SK-N-DZ (cell line): ENCODE results near the gene RNF183.
"Not testable (repeated sequence)": the region's sequence is repeated elsewhere in the genome, so short reads cannot be mapped to it uniquely, and the experiment has no call there.

Experiments used
- DNase-seq: peaks from one replicate; pipeline ENCODE4 v3.0.0-alpha.2; 2015; ENCODE audit warnings: low spot score

The RNF183 gene

DNA sequence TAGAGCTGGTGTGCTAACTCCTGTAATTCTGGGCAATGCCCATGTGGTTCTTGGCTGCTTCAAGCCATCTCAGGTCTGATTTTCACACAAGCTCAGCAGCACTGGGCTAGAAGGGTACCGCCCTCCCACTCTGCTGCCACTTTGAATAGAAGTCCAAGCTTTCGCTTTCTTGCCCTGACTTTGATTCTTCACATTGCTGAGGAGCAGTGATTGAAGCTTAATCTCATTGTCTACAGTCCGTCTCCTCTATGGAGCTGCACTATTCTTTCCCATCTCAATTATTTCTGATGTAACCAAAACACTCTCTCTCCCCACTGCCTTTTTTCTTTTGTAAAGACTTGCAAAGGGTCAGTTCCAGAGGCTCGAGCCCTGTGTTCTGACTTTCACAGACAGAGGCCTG lies 12.9 kb upstream of the RNF183 start:
- DNase-seq: no peak

DNA sequence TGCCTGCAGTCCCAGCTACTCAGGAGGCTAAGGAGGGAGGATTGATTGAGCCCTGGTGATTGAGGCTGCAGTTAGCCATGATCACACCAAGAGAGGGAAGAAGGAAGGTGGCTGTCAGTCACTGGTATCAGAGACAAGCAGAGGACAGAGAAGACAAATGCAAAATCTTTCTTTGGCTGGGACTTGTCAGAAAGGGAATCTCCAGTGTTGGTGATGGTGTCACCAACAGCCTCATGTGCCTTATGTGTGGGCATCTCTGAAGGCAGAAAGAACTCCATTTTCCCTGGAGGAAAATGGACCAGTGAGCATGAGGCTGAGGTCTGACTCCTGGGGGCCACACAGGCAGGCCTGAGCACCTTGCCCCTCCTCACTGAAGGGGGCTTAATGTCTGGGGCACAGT lies 12.1 kb upstream of the RNF183 start:
- DNase-seq: no peak

DNA sequence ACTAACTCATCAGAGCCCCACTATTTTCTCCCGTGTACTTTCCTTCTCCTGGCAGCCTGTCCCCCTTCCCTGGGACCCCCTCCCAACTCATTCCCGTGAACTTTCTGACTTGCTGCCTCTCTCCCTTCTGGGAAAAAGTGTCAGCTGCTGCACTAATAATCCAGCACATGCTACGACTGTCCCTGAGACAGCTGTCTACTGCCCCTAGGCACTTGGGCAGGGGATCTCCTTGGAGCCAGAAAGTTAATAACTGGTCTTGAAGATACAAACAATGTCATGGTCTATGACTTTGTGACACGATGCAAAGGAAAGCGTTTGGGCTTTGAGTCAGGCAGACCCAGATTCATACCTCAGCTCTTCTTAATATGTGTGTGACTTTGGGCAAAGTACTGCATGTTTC lies 10.1 kb upstream of the RNF183 start:
- no peak for DNase-seq

DNA sequence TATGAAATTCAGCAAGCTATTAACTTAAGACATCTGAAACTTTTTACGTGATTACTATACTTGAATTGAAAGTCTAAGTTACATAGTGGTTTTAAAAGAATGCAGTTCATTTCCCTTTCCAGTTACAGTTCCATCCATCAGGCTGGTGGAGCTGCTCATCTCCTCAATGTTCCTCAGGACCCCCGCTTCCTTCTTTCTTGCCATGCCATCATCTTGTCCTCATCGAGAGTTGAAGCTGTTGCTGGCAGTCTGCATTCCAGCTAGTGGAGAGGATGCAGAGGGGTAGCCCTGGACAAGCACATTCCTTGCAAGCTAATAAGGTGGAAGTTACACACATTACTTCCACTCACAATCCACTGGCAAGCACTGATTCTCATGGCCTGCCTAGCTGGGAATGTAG lies 8.8 kb upstream of the RNF183 start:
- no peak for DNase-seq

DNA sequence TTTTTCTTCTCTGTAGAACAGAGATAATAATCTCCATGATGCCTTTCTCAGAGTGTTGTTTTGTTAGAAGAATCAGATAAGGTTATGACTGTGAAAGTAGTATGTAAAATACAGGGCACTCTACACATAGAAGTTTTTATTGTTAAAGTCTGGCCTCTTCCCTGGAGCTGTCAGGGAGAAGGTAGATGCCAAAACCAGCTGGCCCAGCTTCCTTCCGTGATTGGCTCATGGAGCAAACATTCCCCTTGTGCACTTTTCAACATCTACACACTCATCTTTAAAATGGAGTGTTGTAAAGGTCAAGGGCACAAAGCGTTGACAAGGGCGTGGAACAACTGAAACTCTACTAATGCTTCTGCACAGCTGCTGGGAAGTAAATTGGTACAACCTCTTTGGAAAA lies 7.4 kb upstream of the RNF183 start:
- no peak for DNase-seq

DNA sequence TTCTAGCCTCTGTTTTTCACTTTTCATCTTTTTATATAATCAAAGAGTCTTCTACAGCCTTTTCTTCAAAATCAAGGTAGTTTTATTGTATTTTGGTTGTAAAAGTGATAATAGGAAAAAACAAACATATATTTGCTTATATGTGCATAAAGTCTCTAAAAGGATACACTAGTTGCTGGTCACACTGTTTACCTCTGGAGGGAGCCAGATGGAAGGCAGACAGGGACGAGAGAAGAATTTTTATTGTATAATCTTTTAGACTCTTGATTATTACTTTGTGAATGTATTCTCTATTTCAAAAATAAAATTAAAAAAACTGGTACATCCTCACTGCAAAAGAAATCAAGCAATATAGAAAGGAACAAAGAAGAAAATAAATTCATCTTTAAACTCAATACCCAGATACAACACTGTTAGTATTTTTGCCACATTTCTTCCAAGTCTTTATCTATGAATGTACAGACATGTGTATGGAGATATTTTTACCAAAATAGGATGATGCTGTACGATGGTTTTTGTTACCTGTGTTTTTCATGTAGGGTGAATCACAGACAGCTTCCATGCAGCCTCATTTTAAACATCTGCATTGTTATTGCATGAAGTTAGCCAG lies 6.1 kb upstream of the RNF183 start:
- peak; percentile 33 for DNase-seq

DNA sequence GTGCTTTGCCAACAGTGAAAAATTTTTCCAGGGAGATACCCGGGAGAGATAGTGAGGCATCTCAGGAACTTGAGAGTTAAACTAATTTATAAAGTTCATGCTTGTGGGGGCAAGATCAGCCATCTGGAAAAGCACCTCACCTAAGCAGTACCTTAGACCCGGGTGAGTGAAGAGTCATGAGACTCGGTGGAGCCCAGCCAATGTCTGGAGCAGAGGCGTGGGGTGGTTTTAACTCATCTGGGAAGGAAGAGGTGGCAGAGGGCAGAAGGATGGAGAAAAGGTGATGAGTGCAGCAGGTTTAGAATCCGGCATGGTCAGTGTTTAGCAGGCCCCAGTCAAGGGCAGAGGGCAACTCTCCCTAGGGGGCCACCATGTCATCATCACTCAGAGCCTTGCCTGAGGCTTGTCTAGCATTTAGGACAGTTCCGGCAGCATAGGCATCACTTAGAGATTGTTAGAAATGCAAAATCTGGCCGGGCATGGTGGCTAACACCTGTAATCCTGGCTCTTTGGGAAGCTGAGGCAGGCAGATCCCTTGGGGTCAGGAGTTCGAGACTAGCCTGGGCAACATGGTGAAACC lies 4.3 kb upstream of the RNF183 start:
- no peak for DNase-seq

DNA sequence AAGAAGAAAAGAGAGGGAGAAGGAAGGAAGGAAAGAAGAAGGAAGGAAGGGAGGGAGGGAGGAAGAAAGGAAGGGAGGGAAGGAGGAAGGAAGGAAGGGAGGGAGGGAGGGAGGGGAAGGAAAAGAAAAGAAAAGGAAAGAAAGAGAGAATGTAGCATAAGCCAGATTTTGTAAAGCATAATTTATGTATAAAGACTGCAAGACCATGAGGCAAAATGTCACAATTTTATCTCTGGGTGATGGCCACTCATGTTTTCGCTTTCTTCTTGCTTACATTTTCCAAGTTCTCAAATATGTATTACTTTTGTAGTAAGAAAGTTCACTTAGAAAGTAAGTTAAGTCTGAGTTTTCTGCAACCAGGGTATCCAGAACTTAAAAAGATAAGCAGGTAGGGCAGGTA lies 3.4 kb upstream of the RNF183 start:
- DNase-seq: no peak

DNA sequence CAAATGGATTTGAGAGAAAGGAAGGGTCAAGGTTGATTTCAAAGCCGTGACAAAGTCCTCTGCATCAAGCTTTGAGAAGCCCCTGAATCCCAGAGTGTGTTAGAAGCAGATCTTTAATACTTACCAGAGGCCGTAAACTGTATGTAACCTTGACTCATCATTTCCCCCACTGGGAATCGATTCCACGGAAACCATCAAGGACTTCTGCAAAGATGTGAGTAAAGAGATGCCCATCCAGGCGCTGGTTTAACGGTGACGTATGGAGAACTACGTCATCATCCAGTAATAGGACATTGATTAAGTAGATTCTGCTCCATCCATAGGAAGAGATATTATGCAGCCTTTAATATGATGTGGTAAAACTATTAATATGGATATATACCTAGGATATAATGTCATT lies 1.6 kb downstream of the RNF183 start:
- no peak for DNase-seq

DNA sequence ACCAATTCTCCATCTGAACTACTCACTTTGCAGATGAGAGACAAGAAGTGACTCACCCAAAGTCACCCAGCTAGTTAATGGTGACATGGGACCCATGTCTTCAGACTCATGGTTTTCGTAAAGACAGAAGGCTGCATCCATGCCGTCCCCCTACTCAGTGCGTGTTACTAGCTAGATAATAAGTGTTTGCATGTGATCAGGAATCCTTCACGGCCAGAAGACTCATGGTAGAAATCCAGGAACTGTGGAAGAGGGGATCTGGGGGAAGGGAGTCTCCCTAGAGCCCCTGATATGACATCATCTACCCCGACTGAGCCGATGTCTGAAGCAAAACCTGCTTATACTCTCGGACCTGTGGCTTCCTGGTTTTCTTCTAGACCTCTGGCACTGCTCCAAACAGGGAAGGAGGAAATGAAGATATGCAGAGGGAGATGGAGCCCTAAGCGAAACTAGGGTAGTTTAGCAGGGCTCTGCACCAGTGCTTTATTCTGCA lies 3.3 kb downstream of the RNF183 start:
- no peak for DNase-seq

DNA sequence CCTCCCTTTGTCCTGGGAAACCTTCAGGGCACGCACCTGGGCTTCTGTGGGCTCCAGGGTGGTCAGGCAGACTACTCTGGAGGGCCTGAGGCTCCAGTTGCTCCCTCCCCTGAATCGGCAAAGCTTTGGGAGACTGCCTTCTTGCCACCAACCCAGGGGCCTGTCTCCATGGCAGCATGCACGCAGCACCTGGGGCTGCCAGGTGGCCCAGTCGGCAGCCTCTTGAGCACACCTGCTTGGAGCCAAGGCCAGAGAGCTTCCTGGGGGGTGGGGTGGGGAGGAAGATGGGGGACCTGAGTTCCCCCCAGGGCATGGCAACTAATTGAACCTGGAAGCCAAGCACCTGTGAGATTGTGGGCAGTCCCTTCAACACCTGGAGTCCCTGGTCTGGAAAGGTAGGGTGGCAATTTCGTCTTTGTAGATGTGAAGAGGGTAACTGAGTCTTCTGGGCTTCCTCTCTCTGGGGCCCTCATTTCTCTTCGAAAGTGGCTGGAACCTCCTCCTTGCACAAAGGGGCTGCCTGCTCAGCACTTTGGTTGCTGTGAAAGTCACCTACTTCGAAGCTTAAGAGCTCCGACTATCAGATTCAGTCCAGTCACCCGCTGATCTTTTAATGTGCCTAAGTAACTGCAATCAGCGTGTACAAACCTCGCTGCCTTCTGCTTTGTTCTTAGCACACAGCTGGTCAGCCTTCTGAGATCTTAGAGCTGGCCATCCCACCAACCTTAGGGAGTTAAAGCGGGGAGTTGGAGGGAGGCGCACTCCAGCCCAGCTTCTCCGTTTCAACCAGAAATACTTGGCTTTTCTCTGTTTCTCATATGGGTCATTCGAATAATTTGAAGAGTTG lies 4.0 kb downstream of the RNF183 start:
- no peak for DNase-seq

DNA sequence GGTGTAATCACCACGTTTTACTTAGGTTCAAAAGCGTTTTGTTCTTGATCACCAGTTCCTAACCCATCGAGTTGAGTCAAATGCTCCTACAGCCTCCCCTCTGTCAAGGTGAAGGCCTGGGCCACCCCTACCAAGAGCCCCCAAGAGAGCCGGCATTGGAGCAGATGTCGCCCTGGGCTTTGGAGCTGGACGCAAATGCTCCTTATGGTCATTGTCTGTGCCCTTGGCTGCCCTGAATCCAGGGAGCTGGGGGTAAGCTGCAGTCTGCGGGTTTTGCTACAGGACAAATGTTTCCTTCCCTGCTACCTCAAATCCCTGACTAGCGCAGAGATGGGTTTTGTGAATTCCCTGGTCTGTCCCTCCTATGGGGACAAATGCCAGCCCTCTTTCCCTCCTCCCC lies 4.9 kb downstream of the RNF183 start:
- no peak for DNase-seq

DNA sequence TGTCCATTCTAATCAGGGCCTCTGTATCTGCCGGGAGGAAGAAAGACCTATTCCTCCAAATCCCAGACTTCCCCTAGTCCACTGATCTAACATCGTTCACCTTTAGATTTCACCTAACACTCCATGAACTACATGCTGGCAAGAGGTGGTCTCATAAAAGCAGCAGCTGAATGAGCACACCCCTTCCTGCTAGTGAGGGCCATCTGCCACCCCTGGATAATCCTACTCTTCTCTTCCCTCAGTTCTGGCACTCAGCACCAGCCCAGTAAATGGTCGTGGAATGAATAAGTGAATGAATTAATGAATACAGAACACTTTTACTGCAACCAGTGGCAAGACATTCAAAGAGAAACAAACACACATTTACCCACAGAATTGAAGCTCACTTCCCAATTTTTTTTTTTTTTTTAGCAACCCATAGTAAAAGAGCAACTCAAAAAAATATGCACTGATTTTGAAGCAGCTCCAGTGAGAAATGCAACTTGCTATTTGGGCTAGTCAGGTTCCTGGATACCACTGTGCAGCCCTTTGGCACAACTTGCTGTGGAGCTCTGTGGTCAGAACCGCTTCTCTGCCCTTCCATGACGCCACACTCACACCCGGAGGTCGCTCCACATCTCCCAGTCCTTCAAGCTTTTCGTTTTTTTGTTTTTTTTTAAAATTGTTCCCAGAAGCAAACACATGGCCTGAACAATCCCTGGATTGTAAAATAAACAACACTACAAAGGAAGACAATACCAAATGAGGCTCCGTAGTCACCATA lies 6.2 kb downstream of the RNF183 start:
- DNase-seq: no peak

DNA sequence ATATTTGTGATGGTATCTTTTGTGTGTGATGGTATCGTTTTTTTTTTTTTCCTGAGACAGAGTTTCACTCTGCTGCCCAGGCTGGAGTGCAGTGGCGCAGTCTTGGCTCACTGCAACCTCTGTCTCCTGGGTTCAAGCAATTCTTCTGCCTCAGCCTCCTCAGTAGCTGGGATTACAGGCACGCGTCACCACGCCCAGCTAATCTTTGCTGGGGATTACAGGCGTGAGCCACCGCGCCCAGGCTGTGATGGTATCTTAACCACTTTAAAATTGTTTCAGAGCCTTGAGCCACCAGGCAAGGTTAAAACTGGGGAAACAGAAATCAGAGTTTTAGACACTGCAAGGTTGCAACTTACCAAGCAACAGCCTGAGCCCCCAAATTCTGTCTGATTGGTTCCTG lies 6.9 kb downstream of the RNF183 start:
- not testable (repeated sequence) for DNase-seq

DNA sequence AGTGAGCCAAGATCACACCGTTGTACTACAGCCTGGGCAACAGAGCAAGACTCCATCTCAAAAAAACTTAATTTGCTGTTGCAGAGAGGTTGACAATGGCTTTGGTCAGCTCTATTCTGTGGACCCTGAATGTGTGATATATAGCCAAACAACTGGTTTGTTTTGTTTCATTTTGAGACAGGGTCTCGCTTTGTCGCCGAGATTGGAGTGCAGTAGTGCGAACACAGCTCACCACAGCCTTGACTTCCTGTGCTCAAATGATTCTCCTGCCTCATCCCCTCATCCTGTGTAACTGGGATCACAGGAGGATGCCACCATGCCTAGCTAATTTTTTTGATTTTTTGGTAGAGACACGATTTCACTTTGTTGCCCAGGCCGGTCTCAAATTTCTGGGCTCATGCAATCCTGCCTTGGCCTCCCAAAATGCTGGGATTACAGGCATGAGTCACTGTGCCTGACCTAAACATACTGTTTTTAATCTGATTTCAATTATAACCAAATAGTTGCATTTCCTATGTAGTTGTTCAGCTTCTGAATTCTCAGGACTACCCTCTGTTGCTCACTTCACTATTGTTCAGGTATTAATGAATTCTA lies 9.8 kb downstream of the RNF183 start:
- DNase-seq: no peak

DNA sequence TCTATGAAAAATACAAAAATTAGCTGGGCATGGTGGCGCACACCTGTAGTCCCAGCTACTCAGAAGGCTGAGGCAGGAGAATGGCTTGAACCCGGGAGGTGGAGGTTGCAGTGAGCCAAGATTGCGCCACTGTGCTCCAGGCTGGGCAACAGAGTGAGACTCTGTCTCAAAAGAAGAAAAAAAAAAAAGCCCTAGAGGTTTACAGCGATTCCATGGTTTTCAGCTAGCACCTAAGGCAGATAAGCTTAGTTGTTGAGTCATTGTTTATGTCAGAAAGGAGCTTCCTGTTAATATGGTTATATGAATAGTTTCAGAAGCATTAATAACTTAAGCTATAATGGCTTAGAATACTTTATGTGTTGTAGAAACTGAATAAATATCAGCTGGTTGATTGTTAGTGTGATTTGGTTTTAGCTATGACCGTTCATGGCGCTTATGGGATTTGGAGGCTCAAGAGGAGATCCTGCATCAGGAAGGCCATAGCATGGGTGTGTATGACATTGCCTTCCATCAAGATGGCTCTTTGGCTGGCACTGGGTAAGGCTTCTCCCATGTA lies 13.0 kb downstream of the RNF183 start:
- no peak for DNase-seq

DNA sequence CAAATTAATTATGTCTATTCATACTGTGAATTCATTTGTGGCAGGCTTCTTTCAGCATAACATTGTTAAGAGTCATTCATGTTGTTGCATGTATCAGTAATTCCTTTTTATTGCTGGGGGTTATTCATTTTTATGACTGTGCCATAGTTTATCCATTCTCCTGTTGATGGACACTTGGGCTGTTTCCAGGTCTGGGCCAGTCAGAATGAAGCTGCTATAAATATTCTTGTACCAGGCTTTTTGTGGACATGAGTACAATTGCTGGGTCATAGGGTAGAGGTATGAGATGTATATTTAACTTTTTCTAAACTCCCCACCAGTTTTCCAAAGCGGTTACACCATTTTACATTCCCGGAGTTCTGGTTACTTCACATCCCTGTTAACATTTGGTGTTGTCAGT lies 14.1 kb downstream of the RNF183 start:
- DNase-seq: no peak

DNA sequence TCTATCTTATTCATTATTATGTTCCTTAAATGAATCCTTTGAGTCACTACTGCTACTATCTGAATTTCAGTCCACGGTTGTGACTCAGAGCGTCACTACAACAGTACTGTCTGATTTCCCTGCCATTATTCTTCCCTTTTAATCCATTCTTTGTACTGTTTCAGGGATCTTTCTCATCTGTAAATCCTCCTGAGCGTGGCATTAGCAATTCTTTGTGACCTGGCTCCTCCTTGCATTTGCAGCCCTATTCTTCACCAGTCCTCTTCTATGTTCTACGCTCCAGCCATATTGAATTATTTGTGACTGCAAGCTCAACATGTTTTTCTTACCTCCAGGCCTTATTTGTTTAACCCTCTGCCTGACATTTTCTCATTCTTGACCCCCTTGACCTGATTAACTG lies 21.8 kb downstream of the RNF183 start:
- no peak for DNase-seq

DNA sequence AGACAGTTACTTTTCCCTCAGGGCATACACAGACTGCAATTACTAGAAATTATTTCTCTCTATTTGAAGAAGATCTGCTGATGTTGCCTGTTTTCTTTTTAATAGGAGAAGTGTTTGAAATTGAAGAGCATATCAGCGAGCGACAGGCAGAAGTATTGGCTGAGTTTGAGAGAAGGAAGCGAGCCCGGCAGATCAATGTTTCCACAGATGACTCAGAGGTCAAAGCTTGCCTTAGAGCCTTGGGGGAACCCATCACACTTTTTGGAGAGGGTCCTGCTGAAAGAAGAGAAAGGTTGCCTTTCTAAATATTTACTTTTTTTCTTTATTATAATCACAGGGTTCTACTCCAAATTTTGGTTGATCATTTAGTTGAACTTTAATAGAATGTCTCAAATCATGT lies 24.3 kb downstream of the RNF183 start:
- no peak for DNase-seq

DNA sequence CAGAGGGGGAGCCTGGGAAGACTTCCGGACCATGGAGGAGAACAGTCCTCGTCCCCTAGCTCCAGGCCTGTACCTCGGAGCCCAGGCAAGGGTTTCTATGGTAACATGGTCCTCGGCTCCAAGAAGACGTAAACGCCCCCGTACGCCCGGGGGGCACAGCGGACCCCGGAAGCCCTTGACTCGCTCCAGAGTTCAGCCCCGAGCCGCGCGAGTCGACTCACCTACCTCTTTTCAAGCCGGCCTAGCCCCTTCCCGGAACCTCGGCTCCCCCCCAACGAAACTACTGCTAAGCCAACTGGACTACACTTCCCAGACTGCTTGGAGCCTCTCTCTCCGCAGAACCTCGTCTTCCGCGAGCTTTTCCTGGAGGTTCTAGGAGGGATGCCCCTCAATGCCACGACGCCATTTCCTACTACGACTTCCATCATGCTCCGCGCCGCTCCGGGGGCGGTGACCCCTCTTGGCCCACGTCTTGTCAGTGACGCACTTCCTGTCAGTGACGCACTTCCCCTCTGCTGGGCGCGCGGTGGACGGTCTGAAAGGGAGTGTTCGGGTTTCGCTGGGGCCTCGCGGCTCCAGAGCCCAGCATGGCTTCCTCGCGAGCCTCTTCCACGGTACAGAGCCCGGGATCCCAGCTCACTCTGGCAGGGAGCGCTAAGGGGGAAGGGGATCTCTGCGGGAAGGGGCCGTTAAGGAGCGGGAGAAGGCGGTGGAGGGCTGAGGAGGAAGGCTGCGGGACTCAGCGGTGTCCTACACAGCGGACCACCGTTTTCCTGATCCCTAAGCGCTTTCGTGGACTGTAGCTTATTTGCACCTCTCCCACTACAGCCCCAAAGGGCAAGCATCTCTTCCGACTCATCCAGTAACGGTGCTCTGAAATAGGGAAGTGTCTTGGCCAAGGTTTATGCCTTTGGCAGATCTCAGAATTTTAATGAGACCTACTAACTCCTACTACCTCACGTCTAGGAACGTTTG lies 27.7 kb downstream of the RNF183 start, which contains the start of the genes CDC26 and PRPF4:
Gene CDC26 (minus strand): TSS at position 416 of the 975 bp plus-strand sequence. CDS start 3,065 bp downstream, outside the sequence.
Gene PRPF4 (plus strand): TSS at position 502 of the 975 bp plus-strand sequence. CDS start 86 bp downstream, at position 588.
- DNase-seq: peak; percentile 99
